GM19324 (cell line): ENCODE measurements around the gene TACC2.
"Not testable (repeated sequence)": the region's sequence is repeated elsewhere in the genome, so short reads cannot be mapped to it uniquely, and the experiment has no call there.

ENCODE experiments used
- ATAC-seq: cut with Tn5 transposase; IDR thresholded peaks from one replicate; pipeline ENCODE4 v1.9.1; 2021; ENCODE audit warnings: mild to moderate bottlenecking, moderate library complexity; ENCODE audit not compliant: unreplicated experiment, low FRiP score

Gene TACC2

DNA sequence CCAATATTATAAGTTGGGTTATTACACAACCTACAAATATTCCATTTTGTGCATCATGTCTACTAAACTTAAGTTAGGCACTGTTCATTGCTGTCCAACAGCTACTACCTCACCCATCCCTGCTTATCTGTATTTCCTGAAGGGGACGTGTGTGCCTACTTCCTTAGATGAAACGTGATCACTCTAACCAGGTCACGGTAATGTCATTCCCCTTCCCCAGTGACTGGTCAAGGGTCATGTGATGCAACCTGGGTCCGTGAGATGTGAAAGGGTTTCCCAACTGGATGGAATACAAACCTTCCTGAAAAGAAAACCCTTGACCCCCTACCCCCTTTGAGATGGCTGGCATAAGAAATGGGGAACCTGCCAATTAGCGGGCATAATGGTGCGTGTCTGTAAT lies 12.4 kb upstream of the TACC2 start:
- no peak for ATAC-seq

DNA sequence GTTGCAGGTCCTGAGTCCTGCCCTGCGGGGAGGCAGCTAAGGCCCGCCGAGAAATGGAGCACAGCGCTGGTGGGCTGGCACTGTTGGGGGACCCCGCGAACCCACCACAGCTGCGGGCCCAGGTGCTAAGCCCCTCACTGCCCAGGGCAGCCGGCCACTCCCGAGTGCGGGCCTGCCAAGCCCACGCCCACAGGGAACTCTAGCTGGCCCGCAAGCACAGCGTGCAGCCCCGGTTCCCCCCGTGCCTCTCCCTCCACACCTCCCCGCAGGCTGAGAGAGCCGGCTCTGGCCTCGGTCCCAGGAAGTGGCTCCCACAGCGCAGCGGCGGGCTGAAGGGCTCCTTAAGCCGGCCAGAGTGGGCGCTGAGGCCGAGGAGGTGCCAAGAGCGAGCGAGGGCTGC lies 10.5 kb upstream of the TACC2 start:
- ATAC-seq: no peak

DNA sequence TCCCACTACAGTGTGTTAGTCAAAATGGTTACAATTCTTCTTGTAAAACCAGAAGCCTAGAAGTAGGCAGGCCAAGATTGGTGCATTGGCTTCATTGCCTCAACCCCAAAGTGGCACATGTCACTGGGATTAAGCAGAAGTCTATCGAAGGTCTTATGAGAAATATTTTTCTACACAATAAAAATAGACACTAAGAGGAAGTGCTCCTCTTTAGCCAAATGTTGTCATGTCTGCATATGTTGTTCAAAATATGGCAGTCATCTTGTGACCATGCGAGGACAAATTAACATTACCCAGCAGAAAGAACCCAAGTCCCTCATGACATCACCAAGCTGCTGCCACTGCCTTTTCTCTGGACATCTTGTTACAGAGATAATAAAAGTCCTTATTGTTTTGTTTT lies 7.6 kb upstream of the TACC2 start:
- ATAC-seq: no peak

DNA sequence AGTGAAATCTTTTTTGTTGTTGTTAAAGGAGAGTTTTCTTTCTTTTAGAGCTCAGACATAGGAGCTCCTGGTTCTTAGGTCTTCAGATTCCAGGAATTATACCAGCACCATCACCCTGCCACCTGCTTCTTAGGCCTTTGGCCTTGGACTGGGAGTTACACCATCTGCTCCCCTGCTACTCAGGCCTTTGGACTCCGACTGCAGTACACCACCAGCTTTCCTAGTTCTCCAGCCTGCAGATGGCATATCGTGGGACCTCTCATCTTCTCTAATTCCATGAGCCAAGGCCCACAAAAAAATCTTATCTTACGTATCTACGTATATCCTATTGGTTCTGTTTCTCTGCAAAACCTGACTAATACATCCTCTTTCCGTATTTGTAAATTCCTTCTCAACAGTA lies 5.1 kb upstream of the TACC2 start:
- ATAC-seq: no peak

- ATAC-seq: no peak
These were observed 4.5 kb upstream of the TACC2 start for GRCh38 chr10:121984463-121984862.

DNA sequence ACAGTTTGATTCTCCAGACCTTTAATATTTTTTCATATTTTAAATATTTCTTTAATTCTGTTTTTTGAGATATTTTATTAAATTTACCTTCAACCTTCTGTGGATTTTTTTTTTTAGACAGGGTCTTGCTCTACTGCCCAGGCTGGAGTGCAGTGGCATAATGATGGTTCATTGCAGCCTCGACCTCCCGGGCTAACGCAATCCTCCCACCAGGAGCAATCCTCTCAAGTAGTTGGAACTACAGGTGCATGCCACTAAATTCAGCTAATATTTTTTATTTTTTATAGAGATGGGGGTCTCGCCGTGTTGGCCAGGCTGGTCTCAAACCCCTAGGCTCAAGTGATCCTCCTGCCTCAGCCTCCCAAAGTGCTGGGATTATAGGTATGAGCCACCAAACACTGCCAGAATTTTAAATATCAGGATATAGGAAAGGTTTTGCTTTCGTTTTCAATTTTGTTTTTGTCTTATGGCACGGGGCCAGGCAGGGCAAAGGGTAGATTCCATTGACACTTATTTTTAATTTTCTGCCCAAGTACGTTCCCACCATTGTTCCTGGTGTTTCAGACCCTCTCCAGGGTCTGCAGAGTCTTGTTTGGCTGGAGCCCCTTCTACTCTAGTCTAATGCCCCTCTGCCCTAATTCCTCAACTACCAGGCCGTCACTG lies 1.2 kb downstream of the TACC2 start:
- no peak for ATAC-seq

GRCh38 chr10:121991727-121992126 lies 2.8 kb downstream of the TACC2 start:
- not testable (repeated sequence) for ATAC-seq

- no peak for ATAC-seq
These were observed 5.5 kb downstream of the TACC2 start for GRCh38 chr10:121994429-121994941.

DNA sequence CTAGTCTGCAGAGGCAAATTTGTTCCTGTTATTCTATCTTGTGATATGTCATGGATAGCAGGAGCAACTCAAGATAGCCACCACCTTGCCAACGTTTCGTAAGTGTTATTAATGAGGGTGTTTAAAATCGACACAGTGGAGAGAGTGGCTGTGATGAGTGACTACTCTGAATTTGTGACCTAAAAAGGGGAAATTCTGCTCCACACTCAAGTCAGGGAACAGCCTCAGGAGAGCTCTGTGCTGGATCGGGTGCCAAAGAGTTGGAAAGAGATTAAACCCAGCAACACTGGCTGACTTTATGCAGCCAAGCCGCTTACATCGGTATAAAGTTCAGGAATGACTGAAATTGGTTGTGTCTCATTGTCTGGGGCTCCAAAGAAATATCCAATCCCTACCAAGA lies 9.5 kb downstream of the TACC2 start:
- no peak for ATAC-seq

GRCh38 chr10:121999301-121999700 lies 10.3 kb downstream of the TACC2 start:
- no peak for ATAC-seq

DNA sequence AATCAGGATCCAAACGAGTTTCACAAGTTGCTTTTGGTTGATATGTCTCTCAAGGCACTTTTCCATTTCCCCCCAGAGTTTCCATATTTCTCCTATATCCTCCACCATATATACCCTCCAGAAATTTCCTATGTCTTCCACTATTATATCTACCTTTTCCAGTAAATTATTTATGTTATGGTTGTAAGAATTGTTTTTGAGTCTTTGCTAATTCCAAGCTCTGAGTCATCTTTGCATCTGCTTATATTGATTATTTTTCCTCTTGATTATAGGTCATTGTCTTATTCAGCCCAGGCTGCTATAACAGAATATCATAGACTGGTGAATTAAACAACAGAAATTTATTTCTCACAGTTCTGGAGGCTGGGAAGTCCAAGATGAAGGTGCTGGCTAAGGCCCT lies 12.7 kb downstream of the TACC2 start:
- ATAC-seq: no peak

GRCh38 chr10:122007415-122007814 lies 18.5 kb downstream of the TACC2 start:
- ATAC-seq: no peak

- ATAC-seq: no peak
These were observed 21.6 kb downstream of the TACC2 start for GRCh38 chr10:122010405-122011050.

GRCh38 chr10:122012731-122013130 lies 23.8 kb downstream of the TACC2 start:
- no peak for ATAC-seq

GRCh38 chr10:122013311-122013780 lies 24.4 kb downstream of the TACC2 start:
- no peak for ATAC-seq

DNA sequence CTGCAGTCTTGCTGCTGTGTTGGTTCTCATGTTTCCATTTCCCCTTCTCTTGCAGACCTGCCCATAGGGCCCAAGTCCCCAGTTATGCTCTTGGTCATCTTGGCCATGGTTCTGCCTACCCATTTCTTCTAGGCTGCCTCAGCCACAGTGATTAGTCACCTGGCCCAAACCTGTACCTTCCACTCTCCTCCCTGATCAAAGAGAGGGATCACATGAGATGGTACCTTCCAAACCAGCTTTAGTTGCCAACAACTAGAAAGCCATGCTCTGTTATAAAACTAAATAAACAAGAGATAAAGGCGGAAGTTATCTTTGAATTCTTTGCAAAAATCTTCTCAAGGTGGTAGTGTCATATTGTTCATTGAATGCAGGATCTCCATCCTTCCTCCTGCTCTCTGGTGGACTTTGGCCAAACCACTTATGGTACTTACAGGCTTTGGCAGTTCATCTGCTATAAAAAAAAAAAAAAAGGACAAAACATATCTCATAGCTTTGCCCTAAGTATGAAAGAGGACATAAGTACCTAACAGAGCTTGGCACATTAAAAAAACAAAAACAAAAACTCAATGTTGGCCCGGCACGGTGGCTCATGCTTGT lies 25.8 kb downstream of the TACC2 start:
- no peak for ATAC-seq

- ATAC-seq: not testable (repeated sequence)
These were observed 29.0 kb downstream of the TACC2 start for GRCh38 chr10:122017926-122018325.

GRCh38 chr10:122018491-122018890 lies 29.5 kb downstream of the TACC2 start:
- ATAC-seq: no peak

- ATAC-seq: no peak
These were observed 30.0 kb downstream of the TACC2 start for GRCh38 chr10:122018951-122019413.

DNA sequence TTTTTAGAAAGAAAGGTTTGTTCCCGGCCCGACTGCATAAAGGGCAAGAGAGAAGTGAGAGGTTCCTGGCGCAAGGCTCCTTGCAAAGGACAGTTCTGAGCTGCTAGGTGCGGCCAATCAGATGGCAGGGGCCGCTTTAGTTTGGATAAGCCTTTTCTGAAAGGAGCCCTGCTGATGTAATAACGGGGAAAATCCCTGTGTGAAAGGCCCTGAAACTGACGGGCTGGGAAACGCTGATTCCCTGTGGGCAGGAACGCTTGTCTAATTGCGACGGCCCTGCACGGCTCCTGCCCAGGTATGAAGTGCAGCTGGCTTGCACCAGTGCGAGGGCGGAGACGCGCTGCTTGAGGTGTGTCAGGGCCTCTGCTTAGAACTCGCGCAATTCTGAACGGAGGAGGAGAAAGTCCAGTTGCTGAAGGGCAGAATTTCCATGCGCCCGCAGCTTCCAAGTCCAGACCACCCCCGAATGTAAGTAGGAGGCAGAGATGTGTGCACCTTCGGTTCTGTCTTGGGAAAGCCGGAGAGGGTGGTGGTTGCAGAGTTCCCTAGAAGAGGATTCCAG lies 30.5 kb downstream of the TACC2 start:
- no peak for ATAC-seq

DNA sequence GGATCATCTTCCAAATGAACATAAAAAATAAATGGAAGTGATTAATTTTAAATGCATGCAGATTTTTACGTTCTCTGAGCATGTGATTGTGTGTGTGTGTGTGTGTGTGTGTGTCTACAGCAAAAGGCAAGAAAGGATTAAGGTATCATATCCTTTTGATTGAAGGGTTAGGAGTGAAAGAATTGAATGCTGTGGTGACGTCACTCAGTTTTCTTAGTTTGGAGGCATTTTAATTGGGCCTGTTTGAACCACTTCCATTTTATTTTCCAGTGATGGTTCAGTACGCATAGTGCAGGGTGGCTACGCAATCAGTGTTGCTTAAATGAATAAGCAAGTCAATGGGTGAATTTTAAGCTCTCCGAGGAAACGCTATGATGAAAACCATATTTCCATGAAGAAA lies 31.3 kb downstream of the TACC2 start:
- ATAC-seq: no peak
